NCI-H2196 (cell line): ENCODE results near the gene IL6R.

Experiments used
- DNase-seq: peaks from one replicate; lab custom pipeline; 2025; ENCODE audit not compliant: unreplicated experiment; lab: John Stamatoyannopoulos, UW

IL6R gene

GRCh38 chr1:154446789-154447188 is 41.6 kb downstream of the IL6R start:
- DNase-seq = no peak

GRCh38 chr1:154448331-154448811 is 43.2 kb downstream of the IL6R start:
- no peak for DNase-seq

- no peak for DNase-seq
These were observed 48.0 kb downstream of the IL6R start for GRCh38 chr1:154453161-154453560.

GRCh38 chr1:154453574-154454352 is 48.6 kb downstream of the IL6R start:
- no peak for DNase-seq

GRCh38 chr1:154454386-154455120 is 49.4 kb downstream of the IL6R start:
- no peak for DNase-seq

- DNase-seq = no peak
These were observed 51.5 kb downstream of the IL6R start for GRCh38 chr1:154456631-154457030.

GRCh38 chr1:154459080-154459479 is 53.9 kb downstream of the IL6R start:
- no peak for DNase-seq

GRCh38 chr1:154460695-154461260 is 55.6 kb downstream of the IL6R start:
- DNase-seq = no peak

- no peak for DNase-seq
These were observed 58.4 kb downstream of the IL6R start for GRCh38 chr1:154463512-154463990.

GRCh38 chr1:154465621-154466195 is 60.6 kb downstream of the IL6R start:
- no peak for DNase-seq

- no peak for DNase-seq
These were observed 61.1 kb downstream of the IL6R start for GRCh38 chr1:154466206-154466605.

GRCh38 chr1:154466921-154467417 is 61.8 kb downstream of the IL6R start:
- DNase-seq = no peak

- no peak for DNase-seq
These were observed 62.4 kb downstream of the IL6R start for GRCh38 chr1:154467434-154468102.

GRCh38 chr1:154468535-154469250 is 63.5 kb downstream of the IL6R start:
- no peak for DNase-seq

GRCh38 chr1:154469844-154470560 is 64.9 kb downstream of the IL6R start:
- DNase-seq = no peak

- DNase-seq = no peak
These were observed 66.2 kb downstream of the IL6R start for GRCh38 chr1:154471304-154471703.

- peak; percentile 19 for DNase-seq
These were observed 69.7 kb downstream of the IL6R start for GRCh38 chr1:154474802-154475201.

GRCh38 chr1:154476791-154477190 is 71.6 kb downstream of the IL6R start:
- no peak for DNase-seq

- no peak for DNase-seq
These were observed 72.9 kb downstream of the IL6R start for GRCh38 chr1:154478013-154478412.
